Right lung (tissue), 5 donors: ENCODE measurements around the gene TTC7B. TPM values are rescaled to one million over a fixed set of nuclear protein-coding genes. Genes with fewer than 3 reads are reported as not detected.
A peak's percentile ranks its signal among the peaks of the same experiment; 100 is the strongest.
"Not testable (repeated sequence)": the region's sequence is repeated elsewhere in the genome, so short reads cannot be mapped to it uniquely, and the experiment has no call there.

Source experiments
- DNase-seq, 2 donors: peaks; one replicate each; pipeline ENCODE4 v3.0.0-alpha.2; 2013
- polyA plus RNA-seq, 5 donors: library from polyadenylated mRNA; unstranded; fragments of 120-200 nt; gene quantifications; one replicate each; pipeline versions ENCODE4 v1.2.1 to v1.2.3, GENCODE V29; 2013; ENCODE audit warnings: inconsistent platforms in 1 of 5, low replicate concordance in 1 of 5; ENCODE audit not compliant: insufficient read length in 5 of 5, insufficient read depth in 1 of 5

The TTC7B gene
- polyA plus RNA-seq, 5 donors, result 32.7 to 45.8 (median 41.7) TPM

DNA sequence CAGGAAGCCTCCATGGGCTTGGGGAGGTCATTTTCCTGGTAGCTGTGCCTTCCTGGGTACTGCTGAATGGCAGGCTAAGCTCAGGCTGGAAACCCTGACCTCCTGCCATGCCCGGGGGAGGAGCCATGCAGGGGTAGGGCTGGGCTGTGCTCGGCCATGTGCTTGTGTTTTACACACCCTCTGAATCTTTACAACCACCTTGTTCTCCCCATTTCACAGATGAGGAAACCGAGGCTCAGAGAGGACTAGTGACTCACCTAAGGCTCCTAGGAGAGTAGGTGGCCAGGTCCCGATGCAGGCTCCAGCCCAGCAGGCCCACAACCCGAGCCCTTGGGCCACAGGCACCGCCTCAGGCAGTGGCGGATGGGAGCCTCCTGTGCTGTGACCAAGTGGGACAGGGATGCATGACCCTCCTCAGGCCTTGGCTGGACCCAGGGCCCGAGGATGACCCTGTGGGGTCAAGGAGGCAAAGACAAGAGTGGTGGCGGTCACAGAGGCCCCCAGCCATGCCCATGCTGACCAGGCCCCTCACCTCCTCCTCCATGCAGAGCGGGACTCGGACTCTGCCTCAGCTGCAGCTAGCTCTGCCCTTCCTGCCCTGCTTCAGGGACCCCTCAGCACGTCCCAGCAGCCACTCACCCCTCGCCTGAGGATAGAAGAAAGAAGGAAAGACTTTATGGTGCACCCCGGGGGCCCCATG is 283.3 kb downstream of the TTC7B start:
- DNase-seq, result no peak

DNA sequence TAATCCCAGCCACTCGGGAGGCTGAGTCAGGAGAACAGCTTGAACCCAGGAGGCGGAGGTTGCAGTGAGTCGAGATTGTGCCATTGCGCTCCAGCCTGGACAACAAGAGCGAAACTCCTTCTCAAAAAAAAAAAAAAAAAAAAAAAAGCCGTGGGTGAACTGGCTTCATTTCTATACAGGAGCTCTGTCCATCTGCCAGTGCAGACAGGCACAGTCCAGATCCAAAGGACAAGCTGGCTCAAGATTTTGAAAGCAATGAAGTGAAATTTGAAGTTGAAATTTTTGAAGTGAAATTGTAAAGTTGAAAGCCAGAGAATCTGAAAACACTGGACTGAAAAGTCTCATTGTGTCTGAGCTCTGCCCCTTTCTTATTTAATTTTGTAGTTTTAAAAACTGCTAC is 284.7 kb downstream of the TTC7B start:
- no peak for DNase-seq

DNA sequence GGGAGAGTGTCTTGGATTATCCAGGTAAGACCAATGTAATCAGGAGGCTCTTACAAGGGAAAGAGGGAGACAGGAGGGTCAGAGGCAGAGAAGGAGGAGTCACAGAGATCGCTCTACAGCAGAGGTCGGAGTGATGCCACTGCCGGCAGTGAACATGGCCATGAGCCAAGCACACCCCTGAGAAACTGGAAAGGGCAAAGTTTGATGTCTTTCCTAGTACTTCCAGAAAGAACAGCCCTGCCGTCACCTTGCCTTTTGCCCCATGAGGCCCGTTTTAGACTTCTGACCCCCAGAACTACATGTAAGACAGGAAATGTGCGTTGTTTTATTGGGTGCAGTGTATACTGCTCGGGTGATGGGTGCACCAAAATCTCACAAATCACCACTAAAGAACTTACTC is 285.7 kb downstream of the TTC7B start:
- no peak for DNase-seq

DNA sequence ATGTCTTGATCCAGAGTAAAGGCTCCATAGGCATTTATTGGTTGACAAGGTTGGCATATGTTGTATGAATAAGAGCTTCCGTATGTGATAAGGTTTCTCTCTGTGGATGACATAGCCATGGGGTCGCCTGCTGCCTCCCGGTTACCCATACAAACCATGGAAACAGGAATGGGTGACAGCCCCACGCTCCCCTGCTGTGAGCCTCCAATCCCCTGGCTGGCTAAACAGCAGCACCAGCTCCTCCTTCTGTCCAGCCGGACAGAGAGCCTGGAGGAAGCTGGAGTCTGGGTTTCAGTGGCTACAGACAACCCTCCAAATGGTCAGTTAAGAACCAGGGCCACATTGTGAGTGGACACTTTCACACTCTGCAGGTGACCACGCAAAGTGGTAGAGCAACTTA is 288.3 kb downstream of the TTC7B start:
- no peak for DNase-seq

DNA sequence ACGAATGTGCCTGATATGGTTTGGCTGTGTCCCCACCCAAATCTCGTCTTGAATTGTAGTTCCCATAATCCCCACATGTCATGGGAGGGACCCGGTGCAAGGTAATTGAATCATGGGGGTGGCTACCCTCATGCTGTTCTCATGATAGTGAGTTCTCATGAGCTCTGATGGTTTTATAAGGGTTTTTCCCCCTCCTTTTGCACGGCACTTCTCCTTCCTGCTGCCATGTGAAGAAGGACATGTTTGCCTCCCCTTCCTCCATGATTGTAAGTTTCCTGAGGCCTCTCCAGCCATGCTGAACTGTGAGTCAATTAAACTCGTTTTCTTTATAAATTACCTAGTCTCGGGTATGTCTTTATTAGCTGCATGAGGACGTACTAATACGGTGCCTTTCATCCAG is 289.7 kb downstream of the TTC7B start:
- not testable (repeated sequence) for DNase-seq

DNA sequence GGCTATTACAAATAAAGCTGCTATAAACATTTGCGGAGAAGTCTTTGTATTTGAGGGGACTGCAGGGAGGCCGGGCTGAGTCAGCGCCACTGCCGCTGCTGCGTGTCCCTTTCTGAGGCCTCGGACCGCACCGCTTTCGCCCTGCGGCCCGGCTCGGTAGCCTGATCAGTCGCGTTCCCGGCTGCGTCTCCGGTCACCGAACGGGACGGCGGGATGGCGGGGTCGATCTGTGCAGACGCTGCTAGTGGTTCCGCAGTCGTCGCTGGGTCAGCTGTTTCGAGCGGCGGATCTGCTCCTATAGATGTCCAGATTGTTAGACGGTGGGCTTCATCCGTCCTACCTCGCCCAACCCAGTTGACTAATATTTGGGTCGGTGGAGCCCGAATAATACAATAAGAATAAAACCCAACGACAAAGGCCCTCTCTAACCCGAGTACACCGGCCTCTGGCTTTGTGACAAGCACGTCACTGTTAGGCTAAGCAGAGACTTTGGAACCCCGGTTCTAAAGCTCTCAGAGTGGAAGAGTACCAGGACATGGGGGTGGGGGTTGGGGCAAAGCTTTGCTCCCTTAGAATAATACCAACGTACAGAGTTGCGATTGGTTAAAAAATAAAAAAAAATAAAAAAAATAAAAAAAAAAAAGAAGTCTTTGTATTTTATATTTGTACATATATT is 290.7 kb downstream of the TTC7B start:
- not testable (repeated sequence) for DNase-seq

DNA sequence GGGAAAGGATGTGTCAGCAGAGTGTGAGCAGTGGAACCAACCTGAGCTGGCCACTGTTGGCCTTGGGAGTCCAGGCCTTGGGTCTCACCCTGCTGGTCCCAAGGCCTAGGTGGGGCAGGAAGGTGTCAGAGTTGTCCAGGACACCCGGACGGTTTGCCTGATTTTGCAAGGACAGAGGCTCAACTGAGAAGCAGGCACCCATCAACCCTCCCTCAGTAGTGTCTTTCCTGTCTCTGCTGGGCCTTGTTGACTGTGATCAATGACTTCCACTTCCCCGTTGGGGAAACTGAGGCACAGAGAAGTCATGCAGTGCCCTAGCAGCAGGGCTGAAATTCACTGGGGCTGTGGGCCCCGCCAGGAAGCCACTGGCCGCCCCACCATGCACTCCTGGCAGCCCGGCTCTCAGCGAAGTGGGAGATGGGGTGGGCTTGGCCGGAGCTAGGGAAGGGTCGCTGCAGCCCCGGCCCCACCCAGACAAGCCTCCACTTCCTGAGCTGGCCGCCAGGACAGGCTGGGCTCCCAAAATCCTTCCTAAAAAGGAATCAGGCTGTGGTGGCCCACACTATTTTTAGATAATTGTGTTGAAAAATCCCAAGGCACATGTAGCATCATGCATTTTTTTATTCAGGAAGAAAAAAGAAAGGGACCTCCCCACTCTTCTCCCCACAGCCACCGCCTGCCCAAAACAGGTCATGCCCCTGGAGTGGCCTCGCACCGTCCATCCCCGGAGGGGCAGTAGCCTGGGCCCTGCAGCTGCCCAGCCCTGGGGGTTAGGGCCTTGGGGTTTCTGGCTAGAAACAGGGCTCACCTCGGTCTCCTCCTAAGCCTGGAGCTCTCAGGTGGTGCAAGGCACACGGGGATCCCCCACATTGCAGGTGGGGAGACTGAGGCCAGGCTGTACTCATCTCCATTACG is 292.0 kb downstream of the TTC7B start:
- DNase-seq, result no peak

DNA sequence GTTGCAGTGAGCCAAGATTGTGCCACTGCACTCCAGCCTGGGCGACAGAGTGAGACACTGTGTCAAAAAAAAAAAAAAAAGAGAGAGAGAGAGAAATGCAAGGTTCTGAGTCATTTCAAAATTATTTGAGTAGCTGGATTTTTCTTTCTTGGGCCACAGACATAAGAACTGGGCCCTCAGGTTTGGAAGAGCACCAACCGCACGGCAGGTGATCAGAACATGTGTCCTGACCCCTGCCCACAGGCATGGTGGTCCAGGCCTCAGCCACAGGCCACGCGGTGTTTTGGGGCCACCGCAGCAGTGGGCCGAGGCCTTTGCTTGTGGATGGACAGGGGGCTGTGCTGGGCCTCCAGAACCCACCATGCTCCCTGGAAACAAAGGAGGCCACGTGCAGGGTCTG is 292.7 kb downstream of the TTC7B start:
- no peak for DNase-seq

DNA sequence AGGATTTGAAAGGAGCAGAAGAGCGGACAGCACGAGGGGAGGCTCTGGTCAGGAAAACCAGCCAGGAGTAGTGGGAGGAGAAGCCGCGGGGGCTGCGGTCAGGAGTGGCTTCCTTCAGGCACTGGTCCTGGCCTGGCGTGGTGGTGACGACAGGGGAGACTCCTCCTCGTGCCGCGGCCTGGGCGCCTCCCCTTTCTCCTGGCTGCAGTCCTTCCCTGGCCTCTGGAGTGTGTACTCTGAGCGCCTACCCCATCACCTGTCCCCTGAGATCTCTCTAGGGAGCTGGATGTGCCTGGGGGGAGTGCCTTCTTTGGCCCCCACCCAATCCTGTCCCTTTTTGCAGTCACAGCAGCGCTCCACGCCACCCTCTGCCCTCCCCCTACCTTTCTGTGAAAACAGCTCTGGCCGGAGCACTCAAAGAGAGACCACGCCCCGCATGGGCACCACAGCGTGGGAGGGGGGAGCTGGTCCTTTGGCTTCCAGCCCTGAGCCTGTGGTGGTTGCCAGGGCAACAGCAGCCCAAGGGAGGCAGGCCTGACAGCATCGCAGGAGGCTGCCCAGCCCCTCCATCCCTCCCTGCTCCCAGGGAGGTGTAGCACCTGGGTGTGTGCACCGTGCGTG is 293.5 kb downstream of the TTC7B start:
- peak in 1 of 2 donors; percentile 55 for DNase-seq

DNA sequence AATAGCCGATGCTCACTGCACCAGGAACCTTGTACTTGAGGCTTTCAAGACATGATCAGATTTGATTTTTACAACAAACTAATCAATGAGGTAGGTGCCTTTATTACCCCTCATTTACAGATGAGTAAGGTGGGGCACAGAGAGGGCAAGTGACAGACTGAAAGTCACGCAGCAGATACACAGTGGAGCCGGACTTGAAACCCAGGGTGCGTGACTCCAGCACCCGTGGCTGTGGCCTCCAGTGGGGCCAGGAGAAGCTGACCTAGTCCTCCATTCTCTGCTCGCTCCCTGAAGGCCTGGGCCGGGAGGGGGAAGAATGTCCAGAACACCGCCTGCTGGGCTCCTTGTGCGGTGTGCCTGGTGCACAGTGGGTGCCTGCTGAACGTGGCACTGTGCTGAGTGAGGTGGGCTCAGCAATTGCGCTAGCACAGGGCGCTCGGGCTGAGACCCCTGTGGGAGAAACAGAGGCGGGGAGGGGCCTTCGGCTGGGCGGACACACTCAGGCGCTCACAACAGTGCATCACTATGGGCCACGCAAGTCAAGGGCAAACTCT is 294.2 kb downstream of the TTC7B start:
- DNase-seq, result no peak

DNA sequence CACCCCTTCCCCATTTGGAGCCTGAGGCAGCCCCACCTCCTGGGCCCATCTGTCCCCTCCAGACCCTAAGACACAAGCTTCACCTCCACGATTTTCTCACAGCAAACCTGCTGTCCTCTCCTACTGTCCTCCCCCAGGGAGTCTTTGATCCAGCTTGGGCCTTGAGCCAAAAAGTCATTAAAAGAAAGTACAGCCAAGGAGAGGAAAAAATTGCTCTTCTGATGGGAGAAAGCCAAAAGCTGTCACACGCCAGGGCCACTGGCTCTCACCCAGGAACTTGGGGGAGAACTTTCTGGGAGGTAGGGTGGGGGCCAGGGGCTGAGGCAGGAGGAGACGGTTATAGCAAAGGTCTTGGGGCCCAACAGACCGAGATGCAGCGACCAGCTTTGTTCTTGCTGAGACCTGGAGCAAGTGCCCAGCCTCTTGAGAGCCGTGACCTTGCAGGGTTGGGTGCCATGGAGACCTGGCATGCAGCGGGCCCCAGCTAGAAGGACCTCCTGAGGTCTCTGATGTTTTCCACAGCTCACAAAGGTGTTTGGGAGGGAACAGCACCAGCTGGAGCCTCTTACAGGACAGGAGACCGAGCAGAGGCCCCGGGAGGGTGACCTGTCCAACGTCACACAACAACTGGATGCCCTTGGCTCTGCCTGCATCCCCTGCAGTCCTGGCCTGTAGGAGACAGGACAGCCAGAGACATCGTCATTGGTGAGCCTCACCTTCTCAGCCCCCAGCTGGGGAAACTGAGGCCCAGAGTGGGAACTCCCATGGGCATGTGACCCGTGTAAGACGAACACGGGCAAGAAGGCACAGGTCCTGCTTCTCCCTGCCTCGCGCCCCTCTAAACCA is 294.9 kb downstream of the TTC7B start:
- peak in 1 of 2 donors; percentile 64 for DNase-seq

DNA sequence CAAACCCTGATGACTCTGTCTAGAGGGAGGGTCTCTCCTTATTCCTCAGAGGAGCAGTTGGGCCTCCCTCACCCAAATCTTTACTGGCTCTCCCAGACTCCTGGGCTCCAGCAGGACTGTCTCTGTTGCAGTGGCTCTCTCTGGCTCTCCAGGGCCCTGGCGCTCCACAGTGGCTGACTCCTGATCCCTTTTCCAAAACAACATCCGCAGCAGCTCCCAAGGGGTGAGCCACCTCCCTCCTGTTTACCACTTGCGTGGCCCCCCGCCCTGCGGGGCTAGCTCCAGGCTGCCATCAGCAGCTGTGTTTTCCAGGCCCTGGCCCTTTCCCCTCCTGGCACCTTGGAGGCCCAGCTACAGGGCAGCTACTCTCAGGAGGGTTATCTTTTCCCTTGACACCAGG is 295.9 kb downstream of the TTC7B start:
- DNase-seq, result no peak

DNA sequence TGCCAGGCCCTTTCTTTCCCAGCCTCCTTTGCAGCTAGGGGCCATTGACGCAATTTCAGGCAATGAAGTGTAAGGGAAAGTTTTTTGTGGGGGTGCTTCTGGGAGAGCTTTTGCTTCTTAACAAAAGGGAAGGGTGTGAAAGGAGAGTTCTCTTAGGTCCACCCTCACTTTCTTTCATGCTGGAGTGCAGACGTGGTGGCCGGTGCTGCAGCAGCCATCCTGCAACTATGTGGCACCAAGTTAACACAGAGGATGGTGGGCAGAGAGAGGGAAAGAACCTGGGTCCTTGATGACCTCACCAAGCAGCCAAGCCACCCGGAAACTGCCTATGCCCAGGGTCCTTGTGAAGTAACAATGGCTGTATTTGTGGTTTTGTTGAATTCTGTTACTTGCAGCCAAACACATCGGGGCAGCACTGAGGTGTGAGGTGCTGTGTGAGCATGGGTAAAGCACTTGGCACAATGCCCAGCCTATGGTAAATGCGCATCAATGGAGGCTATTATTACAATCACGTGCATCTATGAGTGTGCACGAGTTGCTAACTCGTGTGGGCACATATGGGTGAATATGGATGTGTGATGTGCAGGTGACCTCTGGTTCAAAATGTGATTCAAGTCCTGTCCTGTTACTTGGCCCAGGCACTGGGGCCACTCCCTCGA is 296.8 kb downstream of the TTC7B start:
- DNase-seq, result no peak

DNA sequence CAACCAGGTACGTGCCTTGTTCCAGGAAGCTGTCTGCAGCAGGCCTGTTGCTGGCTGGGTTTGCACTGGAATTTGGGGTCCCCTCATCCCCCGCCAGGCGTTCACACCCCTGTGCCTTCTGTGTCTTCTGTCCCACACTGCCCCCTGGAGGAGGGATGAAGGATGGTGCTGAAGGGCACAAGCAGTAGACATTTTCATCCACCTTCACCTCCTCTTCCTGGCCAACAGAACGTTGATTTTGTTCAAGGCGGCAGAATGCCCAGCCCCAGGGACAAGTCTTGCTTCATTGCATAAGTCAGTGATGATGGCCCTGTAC is 297.3 kb downstream of the TTC7B start:
- no peak for DNase-seq

DNA sequence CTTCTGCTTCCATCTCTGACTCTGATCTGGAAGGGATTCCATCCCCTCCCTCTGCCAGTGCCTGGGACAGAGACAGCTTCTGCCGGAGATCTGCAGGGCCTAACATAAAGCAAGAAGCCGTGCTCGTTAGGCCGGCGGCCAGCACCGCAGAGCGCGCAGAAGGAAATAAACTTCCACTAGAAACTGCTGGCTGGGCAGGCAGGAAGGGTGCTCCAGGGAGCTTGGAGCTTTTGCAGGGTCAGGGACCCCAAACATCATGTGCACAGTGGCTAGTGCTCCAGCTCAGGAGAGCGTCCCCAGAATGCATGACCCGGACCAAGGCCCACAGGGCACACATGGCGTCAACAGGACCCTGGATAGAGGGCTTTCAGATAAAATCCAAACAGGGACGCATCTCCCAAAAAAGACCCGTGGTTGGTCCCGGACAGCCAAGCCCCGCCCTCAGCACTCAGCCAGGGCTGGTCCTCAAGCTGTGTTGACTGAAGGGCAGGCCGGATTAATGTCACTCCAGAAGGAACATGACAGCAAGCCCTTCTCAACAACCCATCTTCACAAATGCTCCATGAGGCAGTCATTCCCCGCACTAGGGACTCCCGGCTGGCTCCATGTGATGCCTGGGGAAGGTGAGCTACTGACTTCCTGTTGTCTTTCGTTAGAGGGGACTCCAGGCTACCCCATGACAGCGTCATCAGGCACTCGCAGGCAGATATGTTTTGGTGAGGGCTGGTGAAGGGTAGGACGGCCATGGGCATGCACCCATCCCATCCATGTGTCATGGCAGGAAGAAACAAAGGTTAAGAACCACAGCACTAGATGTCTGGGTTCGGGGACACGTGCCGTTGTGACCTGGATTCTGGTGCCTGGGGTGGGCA is 297.9 kb downstream of the TTC7B start:
- peak in 1 of 2 donors; percentile 54 for DNase-seq

DNA sequence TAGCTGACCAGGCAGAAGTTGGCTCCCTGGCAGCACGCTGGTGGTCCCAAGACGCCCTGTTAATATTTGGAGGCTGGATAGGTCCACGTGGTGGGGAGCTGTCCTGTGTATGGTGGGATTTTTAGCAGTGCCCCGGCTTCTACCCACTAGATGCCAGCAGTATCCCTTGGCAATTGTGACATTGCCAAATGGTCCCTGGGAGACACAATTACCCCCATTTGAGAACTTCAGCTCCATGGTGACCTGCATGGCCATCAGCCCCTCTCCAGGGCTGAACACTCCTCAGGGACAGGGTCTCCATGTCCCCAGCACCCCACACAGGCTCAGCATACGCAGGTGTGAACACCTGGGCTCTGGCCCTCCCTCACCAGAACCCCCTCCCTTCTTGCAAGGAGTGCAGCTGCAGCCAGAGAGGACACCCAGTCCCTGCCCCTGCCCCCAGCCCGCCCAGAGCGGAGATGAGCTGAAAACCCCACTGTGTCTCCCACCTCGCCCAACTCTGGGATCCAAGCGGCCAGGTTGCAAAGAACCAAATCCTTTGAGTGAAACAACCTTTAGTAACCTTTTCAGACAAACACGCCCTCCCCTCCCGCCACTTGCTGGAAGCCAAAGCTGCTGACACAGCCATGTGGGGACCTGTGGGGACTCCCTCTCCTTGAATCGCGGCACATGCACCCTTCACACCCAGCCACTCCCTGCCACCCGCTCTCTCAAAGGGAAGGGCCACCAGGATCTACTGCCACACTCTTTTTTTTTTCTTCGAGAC is 299.0 kb downstream of the TTC7B start:
- DNase-seq, result no peak

DNA sequence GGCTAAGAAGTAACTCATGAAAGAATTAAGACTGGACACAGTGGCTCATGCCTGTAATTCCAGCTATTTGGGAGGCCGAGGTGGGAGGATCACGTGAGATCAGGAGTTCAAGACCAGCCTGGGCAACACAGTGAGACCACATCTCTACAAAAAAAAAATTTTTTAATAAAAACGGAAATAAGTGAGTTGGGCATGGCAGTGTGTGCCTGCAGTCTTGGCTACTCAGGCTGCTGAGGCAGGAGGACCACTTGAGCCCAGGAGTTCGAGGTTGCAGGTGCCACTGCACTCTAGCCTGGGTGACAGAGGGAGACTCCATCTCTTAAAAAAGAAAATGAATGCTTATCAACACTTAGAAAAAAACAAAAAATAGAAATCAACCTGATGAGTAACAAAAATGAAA is 301.7 kb downstream of the TTC7B start:
- DNase-seq, result no peak

DNA sequence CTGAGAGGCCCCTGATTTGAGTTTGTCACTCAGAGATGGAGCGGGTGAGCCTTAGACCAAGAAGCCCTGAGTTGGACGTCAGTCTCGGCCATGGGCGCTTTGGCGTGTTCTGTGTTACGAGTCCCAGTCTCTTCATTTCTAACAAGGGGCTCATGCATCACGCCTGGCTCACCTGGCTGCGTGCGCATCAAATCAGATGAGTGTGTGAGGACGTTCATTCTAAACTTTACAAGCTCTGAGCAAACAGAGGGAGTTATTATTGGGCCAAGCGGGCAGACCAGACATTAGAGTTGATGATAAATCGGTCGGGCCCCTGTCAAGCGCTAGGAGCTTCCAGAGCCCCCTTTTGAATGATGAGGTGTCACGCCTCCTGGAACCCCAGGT is 302.2 kb downstream of the TTC7B start:
- no peak for DNase-seq
